GM21390 (cell line): ENCODE results near the gene SYNPO.

Experiments
- ATAC-seq: cut with Tn5 transposase; IDR thresholded peaks from one replicate; pipeline ENCODE4 v1.9.1; 2021; ENCODE audit not compliant: unreplicated experiment

Gene SYNPO

DNA sequence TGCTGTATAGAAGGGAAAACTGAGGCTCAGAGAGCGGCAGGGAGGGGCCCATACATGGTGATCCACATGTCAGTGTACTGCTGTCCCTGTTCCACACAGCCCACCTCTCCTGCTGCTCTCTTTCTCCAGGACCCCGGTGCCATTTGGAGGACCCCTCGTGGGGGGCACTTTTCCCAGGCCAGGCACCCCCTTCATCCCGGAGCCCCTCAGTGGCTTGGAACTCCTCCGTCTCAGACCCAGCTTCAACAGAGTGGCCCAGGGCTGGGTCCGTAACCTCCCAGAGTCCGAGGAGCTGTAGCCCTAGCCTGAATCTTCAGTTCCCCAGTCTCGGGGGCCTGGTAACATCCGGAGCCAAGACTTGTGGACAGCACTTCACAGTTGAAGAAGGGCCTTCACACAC is 36.1 kb downstream of the SYNPO start:
- no peak for ATAC-seq

DNA sequence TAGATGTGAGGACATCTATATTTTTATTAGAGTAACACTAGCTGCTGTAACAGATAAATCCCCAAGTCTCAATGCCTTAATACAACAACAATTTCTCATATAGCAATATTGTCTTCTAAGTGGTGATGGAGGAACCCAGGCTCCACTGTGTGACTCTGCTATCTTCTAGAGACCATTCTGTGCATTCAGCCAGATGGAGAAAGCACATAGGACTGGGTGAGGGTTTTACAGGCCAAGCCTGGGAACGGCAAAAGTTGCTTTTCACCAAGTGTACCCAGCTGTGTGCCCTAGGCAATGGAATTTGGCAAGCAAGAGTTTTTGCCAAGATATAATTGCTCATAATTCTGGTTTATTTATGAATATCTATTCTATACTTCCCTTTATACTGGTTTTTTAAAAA is 48.7 kb downstream of the SYNPO start:
- ATAC-seq: no peak

DNA sequence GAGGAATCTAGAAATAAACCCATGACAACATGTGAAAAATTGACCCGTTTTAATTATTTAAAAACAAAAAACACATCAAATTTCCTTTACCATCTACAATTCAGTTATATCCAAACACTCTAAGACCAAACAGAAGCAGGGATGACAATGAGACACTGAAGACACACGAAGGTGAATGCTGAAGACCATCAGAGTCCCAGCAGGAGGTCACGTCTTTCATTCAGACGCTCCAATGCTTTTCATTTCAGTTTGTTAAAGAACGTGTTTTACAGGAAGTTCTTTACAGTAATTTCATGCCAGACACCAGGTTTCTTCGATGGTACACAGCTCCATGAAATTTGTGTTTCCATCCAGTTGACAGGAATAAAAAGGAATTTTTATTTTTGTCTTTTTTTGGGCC is 50.3 kb downstream of the SYNPO start:
- ATAC-seq: no peak

DNA sequence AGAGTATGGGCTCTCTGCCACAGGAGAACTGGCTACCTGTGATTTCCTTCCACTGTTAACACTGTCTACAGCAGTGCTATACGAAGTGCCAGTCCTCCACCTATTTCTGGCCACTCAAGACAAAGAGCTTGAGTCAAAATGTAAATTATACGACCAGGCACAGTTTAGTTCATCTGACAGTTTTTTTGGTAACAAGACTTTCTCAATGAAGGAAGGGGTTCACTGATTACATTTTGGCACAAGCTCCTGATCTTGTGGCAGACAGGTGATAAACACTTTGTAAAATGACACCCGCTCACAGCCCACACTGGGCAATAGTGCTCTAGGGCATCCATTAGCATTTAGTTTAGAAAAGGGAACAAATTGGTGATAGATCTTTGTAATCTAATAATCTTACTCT is 51.8 kb downstream of the SYNPO start:
- no peak for ATAC-seq

DNA sequence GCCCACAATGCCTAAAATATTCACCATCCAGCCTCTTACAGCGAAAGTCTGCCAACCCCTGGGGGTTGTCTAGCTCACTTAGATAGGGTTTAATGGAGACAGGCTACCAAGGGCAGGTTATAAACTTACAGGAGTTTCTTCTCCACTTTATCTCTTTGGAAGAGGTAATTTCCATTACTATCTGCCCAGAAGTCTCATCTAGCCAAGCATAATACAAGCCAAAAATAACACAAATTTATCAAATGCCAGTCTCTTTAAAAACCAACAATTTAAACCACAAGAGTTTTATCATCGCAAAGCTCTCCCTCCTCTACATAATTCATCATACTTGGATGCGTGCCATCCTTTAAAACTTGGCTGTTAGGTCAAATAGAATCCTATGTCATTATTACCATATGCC is 54.2 kb downstream of the SYNPO start:
- ATAC-seq: no peak

DNA sequence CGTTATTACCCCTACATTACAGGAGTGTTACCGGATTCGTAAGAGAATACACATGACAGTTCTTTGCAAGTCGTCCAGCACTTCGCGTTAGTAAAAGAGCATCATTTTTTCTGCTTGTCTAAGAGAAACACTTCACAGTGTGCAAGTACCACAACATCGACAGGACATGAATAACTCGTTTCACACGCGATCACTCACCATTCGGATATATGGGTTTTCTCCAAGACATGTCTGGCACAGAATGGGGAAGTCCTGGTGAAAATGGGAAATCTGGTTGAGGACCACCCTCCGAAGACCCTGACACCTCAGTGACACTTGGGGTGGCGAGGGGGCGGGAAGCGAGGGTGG is 59.8 kb downstream of the SYNPO start:
- ATAC-seq: peak; percentile 9

DNA sequence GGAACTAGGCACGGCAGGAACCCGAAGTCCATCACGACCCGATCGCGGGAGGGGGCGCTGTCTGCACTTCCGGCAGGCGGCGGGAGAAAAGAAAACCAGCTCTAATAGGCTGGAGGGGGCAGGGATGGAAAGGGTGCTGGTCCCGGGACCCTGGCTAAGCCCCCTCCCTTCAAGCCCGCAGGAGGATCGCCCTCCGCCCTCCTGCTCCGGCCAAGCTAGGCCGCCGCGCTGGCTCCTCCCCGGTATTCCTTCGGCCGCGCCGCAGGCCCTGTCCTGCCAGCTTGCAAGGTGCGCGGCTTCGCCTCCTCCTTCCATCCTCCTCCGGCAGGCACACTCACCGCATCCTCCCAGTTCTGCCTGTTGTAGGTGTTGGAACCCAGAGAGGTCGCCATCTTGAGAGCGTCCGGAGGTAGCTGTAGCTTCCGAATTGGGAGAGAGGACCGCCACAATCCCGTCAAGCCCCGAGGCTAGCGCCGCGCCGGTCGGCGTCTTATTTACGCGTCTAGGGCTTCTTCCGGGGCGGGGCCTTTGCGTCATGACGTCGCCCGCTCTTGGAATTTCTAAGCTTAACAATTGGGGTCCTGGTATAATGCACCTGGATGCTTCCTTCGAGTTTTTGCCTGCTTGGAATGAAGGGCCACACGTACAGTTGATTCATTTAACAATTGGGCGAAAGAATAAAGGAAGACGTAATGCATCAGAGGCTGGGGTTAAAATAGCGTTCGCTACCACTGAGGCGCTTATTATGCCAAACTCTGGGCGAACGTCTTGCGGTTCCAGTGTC is 60.3 kb downstream of the SYNPO start, which contains the start of gene RBM22:
Gene RBM22, minus strand, starts transcription at position 469 of the 784 bp plus-strand sequence. Its CDS starts 77 bp downstream, at position 392.
- peak; percentile 98 for ATAC-seq

DNA sequence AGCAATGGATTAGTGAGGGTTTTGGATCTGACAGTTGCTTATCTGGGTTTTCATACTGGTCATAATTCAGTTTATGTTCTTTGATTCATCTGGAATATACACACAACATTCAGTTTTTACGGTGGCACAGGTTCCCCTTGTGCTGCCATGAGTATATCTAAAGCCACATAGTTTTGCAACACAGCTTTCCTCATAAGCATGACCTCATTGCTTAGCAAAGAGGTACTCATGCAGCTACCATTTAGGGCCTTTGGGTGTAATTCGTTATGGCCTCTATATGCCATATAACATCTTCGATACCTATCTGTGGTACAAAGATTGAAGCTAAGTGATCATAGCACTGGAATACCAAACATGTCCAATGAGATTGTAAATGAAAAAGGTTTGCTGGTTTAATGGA is 63.3 kb downstream of the SYNPO start:
- ATAC-seq: no peak

DNA sequence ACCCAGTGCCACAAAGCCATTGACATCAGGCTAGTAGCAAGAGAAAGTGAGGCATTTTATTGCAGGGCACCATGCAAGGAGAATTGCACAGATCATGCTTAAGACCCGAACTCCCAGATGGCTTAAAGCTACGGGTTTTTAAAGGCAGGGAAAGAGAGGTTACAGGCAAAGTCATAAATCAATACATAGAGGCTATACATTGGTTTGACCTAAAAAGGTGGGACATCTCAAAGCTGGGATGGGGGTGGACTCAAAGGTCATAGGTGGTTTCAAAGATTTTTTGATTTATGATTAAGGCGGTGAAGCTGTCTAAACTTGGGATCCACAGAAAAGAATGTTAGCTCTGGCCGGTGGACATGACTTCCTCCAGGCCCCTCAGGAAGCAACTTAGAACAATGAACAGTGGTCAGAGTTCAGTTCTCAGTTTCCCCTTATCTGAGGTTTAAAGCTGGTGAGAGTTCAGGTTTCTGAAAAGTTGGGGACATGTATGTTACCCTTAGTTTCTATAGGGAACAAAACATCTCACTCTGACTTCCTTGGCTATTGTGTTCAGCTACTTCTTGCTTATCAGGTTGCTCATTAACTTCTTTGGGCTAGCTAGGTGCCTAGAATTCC is 66.4 kb downstream of the SYNPO start:
- ATAC-seq: no peak
